NCI-H2196 (cell line): Measurements from ENCODE around the gene HDAC4.

ENCODE experiments used
- DNase-seq: peaks from one replicate; lab custom pipeline; 2025; ENCODE audit not compliant: unreplicated experiment; lab: John Stamatoyannopoulos, UW

Gene HDAC4

GRCh38 chr2:239299218-239299939, 101.4 kb downstream of the HDAC4 start:
- peak; percentile 42 for DNase-seq

DNA sequence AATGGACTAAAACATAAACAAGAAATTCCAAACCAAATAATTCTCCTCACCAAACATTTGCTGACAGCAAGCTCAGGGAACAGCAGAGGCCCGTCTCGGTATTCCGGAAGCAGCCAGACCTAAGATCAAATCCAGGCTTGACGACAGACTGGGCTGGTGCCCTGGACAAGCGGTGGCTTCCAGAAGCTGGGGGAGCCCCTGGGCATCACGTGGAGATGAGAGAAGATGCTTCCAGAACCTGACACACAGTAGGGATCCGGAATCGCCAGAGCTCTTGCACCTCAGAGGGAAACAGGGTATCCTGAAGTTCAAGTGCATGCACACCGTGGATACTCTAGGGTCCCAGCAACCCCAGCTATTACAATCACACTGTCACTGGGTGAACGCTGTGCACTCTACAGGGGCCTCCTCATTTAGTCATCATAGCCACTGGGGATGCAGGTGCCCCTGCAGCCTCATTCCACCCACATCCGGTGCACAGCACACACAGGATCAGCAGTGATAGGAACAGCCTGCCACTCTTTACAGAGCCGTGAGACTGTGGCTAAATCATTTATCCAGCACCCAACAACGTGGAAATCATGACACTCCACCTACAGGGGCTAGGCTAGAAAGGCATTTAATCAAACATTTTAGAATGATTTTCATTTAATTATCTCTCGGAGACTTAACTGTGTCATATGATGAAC, 102.6 kb downstream of the HDAC4 start:
- no peak for DNase-seq

GRCh38 chr2:239297142-239298004, 103.4 kb downstream of the HDAC4 start:
- no peak for DNase-seq

DNA sequence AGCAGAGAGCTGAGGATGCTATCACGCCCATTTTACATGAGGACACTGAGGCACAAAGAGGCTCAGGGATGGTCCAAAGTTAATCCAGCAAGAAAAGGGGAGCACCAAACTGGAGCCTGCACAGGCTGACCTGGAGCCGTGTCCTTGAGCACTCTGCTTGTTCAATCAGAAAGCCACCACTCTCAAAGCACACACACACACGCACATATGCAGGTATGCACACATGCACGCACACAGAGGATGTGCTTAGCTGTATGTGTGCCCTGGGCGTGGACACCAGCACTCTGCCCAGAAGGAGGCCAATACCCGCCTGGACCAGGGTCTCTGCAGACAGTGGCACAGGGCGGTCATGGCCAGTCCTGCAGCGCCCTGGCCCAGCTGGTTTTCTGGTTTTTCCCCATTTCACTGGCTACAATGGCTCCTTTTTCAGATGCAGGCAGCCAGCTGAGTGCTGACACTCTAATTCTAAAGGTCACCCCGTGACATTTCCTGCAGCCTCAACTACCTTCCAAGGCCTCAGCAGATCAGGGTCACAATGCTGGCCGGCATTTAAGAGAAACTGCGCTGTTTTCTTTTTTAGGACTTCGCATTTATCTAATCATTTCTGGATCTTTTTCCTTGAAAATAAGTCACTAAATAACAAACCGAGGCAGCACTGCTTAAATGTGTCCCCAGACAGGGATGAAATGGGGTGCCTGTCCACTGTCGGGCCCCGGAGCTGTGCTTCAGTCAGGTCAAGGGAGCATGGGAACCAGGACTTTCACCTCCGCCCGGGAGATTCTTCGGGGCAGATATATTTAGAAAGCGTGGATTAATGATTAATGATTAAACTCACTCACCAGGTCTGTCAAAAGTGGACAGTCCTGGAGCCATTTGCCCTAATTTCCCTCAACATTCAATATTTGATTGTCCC, 104.5 kb downstream of the HDAC4 start:
- DNase-seq, result no peak

- DNase-seq, result no peak
Observed at GRCh38 chr2:239295377-239296019, 105.3 kb downstream of the HDAC4 start.

DNA sequence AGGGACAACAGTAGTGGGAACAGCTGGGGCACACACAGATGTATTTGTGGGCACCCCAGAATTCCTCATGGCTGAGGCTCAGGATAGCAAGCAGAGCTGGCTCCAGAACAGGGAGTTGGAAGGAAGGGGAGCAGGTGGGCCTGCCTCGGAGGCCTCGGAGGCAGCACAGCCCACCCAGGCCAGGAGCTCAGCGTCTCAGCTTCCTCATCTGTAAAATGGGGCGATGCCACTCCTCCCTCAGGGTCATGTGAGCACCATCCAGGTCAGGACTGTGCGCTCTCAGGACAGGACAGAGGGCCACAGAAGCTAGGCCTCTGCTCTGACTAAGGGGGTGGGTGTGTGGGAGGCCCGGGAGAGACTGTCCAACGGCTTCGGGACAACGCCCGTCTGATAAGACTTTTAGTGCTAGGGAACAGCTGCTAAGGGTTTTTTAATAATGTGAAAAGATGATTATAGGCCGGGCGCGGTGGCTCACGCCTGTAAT, 106.2 kb downstream of the HDAC4 start:
- no peak for DNase-seq

GRCh38 chr2:239293775-239294430, 106.9 kb downstream of the HDAC4 start:
- no peak for DNase-seq

DNA sequence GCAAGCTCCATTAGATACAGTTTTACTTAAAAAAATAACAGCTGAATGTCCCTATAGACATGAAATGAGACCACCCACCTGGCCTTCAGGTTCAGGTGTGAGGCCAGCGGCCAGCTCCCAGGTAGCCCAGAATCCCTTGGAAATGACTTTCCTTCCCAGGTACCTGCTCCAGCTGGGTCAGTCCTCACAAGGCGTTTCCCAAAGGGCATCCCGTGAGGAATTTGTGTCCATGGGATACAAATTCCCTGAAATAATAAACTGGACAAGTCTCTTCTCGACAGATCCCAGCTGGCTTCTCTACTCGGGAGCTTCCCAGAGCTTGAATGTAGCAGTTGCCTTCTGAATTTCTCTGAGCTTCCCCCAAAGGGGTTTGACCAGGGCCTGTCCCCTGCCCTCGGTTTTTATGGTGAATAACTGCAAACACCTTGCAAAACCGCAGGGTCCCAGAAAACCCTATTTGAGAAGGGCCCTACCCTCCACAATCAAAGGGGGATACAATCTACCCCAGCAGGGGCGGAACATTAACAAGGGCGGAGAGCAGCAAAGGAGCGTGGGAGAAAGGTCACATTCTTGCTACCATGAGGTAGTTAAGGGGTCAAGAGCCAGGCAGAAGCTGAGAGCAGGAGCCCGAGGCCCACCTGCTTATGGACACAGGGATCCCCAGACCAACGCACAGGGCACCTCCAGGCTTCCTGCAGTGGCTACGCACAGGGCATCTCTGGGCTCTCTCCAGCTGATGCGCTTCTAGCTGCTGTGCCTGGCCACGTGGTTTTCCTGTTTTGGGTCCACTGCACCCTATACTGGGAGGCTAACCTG, 107.7 kb downstream of the HDAC4 start:
- no peak for DNase-seq

DNA sequence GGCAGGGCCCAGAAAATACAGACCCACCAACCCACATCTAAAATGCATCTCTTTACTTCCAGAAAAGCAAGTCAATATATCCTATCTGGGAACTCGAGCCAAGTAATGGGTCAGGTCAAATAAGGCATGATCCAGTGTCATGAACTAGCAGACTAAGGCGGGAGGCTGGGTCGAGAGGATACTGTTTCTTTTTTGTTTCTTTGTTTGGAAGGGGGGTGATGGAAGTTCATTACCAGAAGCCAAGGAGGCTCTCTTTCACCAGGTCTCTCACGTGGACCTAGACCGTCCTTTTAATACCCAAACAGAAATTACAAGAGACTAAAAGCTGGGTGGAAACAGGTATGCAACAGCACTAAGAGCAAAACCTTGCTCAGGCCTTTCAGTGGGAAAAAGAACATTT, 108.3 kb downstream of the HDAC4 start:
- no peak for DNase-seq

DNA sequence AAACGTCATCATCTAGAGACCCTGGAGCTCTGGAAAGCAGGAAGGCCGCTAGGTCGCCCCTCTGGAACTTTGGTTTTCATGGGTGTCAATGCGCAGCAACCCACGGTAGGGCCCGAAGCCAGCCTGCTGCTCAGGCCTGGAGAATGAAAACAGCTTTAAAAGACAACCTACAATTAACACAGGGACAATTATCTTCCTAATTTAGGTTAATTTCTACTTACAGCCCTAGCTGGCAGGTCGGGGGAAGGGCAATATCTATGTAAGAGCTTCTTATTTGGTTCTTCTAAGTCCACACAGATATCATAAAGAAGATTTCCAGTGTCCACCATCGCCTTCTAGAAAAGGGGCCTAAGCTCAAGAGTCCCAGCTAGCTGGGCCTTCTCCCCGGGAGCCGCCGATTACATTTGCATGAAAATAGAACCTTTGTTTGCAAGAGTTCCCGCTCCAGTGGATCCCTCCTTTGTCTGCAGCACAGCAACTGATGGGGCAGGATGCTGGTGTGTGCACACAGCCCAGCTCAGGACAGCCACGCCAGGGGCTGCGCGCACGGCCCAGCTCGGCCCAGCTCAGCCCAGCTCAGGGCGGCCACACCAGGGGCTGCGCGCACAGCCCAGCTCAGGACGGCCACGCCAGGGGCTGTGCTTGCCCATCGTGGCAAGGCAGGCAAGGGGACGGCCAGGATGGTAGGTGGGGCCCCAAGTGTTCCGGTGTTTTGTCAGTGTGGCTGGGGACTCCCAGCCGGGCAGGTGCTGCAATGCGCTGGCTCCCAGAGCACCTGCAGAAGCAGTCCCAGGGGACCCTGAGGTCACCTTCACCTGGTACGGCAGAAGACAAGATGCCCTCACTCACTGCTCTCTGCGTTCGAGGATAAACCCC, 109.1 kb downstream of the HDAC4 start:
- no peak for DNase-seq

DNA sequence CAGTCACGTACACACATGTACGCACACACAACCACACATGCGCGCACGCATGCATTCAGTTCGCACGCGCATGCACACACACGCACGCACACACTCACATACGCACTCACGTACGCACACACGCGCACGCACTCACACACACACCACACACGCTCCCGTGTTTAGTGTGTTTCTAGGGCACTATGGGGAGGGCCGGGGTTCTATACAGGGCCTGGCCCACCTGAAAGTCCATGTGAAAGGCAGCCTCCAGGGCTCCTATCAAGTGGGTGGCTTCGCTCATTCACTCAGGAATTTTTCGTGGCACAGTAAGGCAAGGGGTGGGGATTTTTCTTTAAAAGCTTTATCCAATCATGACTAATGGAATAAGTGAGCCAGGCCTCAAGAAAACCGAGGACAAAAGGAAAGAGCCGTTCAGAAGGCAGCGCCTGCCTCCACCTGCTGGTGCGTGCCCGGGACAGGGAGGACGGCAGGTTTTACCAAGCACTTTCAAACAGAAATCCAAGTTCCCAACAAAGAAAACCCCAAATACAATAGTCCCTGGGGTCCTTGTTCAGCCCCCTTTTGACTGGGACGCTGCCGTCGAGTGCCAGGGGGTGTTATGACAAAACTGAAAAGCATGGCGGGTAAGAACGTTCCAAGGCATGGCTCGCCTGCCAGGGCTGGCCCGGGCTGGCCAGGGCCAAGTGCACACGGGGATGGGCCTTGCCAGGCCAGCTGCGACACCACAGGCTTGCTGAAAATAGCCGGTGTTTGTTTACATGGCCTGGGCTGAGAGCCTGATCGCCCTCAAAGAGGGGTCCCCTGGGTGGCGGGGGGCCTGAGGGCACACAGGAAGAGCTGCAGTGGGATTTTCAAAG, 110.0 kb downstream of the HDAC4 start:
- DNase-seq, result no peak

- no peak for DNase-seq
Observed at GRCh38 chr2:239289545-239289944, 111.3 kb downstream of the HDAC4 start.

- DNase-seq, result no peak
Observed at GRCh38 chr2:239288951-239289511, 111.8 kb downstream of the HDAC4 start.

GRCh38 chr2:239288237-239288636, 112.6 kb downstream of the HDAC4 start:
- DNase-seq, result no peak

DNA sequence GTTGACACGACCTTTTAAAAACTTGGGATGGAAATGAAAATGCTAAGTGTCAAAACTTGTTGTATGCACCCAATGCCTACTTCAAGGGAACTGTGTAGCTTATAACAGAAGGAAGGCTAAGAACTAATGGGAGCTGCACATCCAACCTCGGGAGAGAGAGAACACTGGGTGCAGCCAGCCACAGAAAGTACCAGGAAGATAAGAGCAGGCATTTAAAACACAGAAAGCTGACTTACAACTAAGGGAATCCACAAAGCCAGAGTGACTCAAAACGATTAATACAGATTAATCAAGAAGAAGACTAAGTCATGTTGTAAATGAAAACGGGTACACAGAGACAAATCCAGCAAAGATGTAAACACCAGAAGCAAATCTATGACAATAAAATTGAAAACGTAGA, 113.4 kb downstream of the HDAC4 start:
- DNase-seq, result no peak

DNA sequence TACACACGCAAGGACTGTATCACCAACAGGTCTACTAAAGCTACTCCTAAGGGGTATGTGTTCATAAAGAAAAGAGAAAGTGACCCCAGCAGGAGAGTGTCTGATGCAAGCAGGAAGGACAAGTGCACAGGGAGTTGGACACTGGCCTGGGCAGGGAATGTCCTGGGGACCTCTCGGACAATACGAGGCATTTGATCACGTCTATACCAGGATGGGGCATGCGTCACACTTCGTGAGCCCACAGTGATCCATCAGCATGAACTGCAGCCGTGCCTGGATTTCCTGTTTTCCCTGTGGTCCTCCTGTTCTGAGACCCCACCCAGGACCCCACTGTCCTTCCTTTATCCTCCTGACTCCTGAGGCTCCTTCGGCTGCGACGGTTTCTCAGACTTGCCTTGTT, 113.9 kb downstream of the HDAC4 start:
- DNase-seq, result no peak

DNA sequence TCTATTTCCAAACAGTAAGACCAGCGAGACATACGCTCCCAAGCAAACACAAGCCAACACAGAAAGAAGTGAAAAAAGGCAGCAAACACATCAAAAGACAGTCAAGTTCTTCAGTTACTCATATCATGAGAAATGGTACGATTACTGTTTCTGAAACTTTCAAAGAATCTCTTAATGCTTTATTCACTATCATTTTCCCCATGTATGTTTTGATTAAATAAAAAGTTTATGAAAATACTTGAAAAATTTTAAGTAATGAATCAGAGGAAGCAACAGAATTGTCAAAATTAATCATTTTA, 114.9 kb downstream of the HDAC4 start:
- DNase-seq, result no peak
